Gastrocnemius medialis (tissue), 4 donors: Measurements from ENCODE around the gene SPEF2.

Experiments
- POLR2A ChIP-seq, 2 donors: fragments of 450-650 bp; IDR thresholded peaks; one replicate each; pipeline ENCODE4 v1.6.1; 2017; ENCODE audit warnings: antibody characterized with exemption in 2 of 2, mild to moderate bottlenecking in 2 of 2, moderate library complexity in 2 of 2
- TF ChIP-seq, protein P1 (sequence below), 5 experiments: fragments of 450-650 bp in 3 of 5; fragments of 200-600 bp in 2 of 5; sonication (generic) in 2 of 5; IDR thresholded peaks in 4 of 5; conservative IDR thresholded peaks in 1 of 5; 1 replicate in 4 of 5; 2 replicates in 1 of 5; pipeline ENCODE4 v1.5.1; 2016 to 2019; ENCODE audit warnings: antibody characterized with exemption in 5 of 5, mild to moderate bottlenecking in 3 of 5, moderate library complexity in 3 of 5

DNA sequence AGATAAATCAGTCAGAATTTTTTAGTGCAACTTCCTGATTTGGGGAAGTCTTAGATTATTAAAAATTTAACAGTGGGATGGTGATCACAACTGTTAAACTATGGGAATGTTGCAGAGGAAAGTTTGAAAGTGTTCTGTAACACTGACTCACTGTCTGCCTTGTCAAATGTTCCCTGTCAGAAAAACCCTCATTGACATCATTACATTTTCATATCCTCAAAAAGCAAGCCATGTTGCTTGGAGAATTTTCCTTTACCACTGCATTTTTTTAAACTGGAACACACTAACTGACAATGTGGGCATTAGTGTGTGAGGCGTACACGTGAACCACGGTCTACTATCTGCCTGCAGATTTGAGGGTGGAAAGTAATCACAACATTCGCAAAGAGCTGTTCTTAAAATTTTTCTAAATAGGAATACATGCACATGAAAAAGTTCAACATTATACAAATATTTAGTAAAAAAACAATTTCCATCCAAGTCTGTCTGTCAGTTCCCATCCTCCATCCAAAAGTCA is 210.5 kb downstream of the SPEF2 start:
- TF ChIP-seq, protein P1, sequence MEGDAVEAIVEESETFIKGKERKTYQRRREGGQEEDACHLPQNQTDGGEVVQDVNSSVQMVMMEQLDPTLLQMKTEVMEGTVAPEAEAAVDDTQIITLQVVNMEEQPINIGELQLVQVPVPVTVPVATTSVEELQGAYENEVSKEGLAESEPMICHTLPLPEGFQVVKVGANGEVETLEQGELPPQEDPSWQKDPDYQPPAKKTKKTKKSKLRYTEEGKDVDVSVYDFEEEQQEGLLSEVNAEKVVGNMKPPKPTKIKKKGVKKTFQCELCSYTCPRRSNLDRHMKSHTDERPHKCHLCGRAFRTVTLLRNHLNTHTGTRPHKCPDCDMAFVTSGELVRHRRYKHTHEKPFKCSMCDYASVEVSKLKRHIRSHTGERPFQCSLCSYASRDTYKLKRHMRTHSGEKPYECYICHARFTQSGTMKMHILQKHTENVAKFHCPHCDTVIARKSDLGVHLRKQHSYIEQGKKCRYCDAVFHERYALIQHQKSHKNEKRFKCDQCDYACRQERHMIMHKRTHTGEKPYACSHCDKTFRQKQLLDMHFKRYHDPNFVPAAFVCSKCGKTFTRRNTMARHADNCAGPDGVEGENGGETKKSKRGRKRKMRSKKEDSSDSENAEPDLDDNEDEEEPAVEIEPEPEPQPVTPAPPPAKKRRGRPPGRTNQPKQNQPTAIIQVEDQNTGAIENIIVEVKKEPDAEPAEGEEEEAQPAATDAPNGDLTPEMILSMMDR (IDR thresholded peaks at IDR 0.05 in 4 of 5, conservative IDR thresholded peaks at IDR 0.05 in 1 of 5) = no peak
- TF ChIP-seq POLR2A (IDR thresholded peaks at IDR 0.05) = no peak
